Activated CD8-positive, alpha-beta memory T cell treated with anti-CD3 and anti-CD28 coated beads, Interleukin-2, amount 50 U/mL, for 24 hours (primary cell): Measurements from ENCODE around the gene TMPO.
"Not testable (repeated sequence)": the region's sequence is repeated elsewhere in the genome, so short reads cannot be mapped to it uniquely, and the experiment has no call there.

ENCODE experiments used
- DNase-seq: peaks from one replicate; pipeline ENCODE4 v3.0.0-alpha.2; 2020; ENCODE audit errors: extremely low read depth

The TMPO gene

GRCh38 chr12:98578821-98579220 lies 63.4 kb downstream of the TMPO start:
- no peak for DNase-seq

GRCh38 chr12:98579347-98579746 lies 64.0 kb downstream of the TMPO start:
- no peak for DNase-seq

- DNase-seq: no peak
Observed at GRCh38 chr12:98579835-98580234, 64.4 kb downstream of the TMPO start.

- DNase-seq: no peak
Observed at GRCh38 chr12:98580695-98581094, 65.3 kb downstream of the TMPO start.

- DNase-seq: no peak
Observed at GRCh38 chr12:98581101-98581500, 65.7 kb downstream of the TMPO start.

- no peak for DNase-seq
Observed at GRCh38 chr12:98582093-98582492, 66.7 kb downstream of the TMPO start.

GRCh38 chr12:98587084-98587483 lies 71.7 kb downstream of the TMPO start:
- no peak for DNase-seq

GRCh38 chr12:98591209-98591608 lies 75.8 kb downstream of the TMPO start:
- no peak for DNase-seq

- DNase-seq: no peak
Observed at GRCh38 chr12:98592825-98593322, 77.5 kb downstream of the TMPO start.

GRCh38 chr12:98593351-98594049 lies 78.1 kb downstream of the TMPO start, which contains the start of gene SLC25A3:
TSS of gene SLC25A3 (plus strand) at chr12:98593686. CDS start at chr12:98593979, 293 bp downstream.
- DNase-seq: peak; percentile 80

- no peak for DNase-seq
Observed at GRCh38 chr12:98594050-98594835, 78.9 kb downstream of the TMPO start.

GRCh38 chr12:98595243-98595988 lies 80.0 kb downstream of the TMPO start:
- no peak for DNase-seq

GRCh38 chr12:98597313-98597712 lies 81.9 kb downstream of the TMPO start:
- not testable (repeated sequence) for DNase-seq
